ENCODE results near the gene C9orf50.

DNA sequence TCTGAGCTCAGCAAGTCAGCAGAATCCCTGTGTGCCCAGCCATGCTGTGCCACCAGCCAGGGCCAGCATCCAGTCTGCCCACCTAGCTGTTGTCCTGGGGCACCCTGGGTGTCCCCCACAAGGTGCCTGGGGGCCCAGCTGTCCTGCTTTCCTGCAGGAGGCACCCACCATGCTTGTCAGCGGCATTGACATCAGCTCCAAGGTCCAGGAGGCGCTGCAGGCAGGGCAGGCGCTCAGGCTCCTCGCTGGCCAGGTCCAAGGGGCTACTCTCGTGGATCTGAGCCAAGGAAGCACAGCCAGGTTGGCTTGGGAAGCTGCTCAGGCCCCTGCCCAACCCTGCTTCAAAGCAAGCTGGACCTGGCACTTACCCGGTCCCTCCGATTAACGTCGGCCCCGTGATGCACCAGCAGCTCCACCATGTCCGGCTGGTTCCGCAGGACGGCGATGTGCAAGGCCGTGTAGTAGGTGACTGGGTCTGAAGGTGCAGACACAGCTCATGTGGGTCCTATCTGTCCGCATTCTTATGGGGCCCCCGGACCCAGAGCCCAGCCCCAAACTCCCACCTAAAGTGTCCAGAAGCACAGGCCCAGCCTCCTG lies 18.2 kb upstream of the C9orf50 start:
- TF ChIP-seq CTCF (conservative IDR thresholded peaks at IDR 0.05; ENCODE audit: low read depth in 2 of 2) (no peak), ZNF331 (CRISPR knock-in tag; IDR thresholded peaks at IDR 0.05; ENCODE audit: low read depth) (no peak), JUNB (IDR thresholded peaks at IDR 0.05; ENCODE audit: unreplicated experiment) (no peak), EZH2phosphoT487 (IDR thresholded peaks at IDR 0.05; ENCODE audit: unreplicated experiment) (no peak), POLR2AphosphoS5 (IDR thresholded peaks at IDR 0.05; ENCODE audit: low read depth) (no peak; the same call in 1 of the 2 replicates), STAT1 (IDR thresholded peaks at IDR 0.05; ENCODE audit: unreplicated experiment) (no peak)
- TF ChIP-seq, protein P1, sequence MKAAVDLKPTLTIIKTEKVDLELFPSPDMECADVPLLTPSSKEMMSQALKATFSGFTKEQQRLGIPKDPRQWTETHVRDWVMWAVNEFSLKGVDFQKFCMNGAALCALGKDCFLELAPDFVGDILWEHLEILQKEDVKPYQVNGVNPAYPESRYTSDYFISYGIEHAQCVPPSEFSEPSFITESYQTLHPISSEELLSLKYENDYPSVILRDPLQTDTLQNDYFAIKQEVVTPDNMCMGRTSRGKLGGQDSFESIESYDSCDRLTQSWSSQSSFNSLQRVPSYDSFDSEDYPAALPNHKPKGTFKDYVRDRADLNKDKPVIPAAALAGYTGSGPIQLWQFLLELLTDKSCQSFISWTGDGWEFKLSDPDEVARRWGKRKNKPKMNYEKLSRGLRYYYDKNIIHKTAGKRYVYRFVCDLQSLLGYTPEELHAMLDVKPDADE (IDR thresholded peaks at IDR 0.05), result no peak

All from GM23338 (cell line).